Astrocyte of the cerebellum (primary cell): ENCODE results near the gene LHFPL2.

Experiments
- DNase-seq: peaks from one replicate; pipeline ENCODE4 v3.0.0-alpha.2; 2011; ENCODE audit warnings: low read depth
- H3K4me3 ChIP-seq: 2 replicates; pipeline ENCODE4 v1.5.1; 2011; ENCODE audit warnings: mild to moderate bottlenecking, low read depth, low read length, moderate library complexity
- in situ Hi-C: cut with HindIII; loops from 2 replicates; pipeline ENCODE4 v1.10.0; 2017; ENCODE audit warnings: low sequenced_read_pairs
- TF ChIP-seq, protein P1 (sequence below): IDR thresholded peaks from 2 replicates; pipeline ENCODE4 v1.5.1; 2012; ENCODE audit warnings: low read length, low read depth, moderate library complexity, mild to moderate bottlenecking; ENCODE audit errors: missing control alignments

Gene LHFPL2

DNA sequence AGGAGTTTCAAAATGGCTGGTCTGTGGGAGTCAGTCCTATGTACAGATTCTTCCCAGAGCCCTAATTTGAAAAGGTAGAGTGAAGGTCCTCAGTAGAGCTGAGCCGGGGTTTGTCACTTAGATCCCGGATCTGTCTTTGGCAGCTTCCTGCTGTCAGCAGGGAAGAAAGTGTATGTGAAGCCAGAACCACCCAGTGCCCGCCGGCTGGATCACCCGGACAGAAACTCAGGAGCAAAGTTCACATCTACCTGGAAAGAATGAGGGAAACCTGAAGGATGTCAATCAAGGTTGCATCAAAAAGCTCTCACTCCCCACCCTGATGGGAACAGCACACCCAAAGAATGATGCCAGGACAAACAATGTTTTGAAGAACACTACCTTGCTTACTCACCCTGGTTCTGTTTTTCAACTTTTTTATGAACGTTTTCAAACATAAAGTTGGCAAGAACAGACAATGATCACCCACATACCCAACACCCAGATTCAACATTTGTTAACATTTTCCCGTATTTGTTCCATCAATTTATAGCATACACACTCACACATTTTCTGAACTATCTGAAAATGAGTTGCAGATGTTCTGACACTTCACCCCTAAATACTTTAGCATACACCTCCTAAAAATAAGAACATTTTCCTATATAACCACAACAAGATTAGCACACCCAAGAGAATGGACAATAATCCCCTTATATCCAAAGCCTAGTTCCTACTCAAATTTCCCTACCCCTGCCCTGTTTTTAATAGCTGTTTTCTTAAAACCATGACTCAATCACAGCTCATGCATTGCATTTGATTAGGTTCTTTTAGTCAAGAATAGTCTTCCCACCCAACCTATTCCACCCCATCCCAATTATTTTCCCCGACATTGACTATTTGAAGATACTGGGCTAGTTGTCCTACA is 133.9 kb downstream of the LHFPL2 start:
- TF ChIP-seq, protein P1, sequence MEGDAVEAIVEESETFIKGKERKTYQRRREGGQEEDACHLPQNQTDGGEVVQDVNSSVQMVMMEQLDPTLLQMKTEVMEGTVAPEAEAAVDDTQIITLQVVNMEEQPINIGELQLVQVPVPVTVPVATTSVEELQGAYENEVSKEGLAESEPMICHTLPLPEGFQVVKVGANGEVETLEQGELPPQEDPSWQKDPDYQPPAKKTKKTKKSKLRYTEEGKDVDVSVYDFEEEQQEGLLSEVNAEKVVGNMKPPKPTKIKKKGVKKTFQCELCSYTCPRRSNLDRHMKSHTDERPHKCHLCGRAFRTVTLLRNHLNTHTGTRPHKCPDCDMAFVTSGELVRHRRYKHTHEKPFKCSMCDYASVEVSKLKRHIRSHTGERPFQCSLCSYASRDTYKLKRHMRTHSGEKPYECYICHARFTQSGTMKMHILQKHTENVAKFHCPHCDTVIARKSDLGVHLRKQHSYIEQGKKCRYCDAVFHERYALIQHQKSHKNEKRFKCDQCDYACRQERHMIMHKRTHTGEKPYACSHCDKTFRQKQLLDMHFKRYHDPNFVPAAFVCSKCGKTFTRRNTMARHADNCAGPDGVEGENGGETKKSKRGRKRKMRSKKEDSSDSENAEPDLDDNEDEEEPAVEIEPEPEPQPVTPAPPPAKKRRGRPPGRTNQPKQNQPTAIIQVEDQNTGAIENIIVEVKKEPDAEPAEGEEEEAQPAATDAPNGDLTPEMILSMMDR, result no peak
- no peak for DNase-seq
- in situ Hi-C loops, result no loop called here
- H3K4me3 ChIP-seq, result no peak overlapping the region

DNA sequence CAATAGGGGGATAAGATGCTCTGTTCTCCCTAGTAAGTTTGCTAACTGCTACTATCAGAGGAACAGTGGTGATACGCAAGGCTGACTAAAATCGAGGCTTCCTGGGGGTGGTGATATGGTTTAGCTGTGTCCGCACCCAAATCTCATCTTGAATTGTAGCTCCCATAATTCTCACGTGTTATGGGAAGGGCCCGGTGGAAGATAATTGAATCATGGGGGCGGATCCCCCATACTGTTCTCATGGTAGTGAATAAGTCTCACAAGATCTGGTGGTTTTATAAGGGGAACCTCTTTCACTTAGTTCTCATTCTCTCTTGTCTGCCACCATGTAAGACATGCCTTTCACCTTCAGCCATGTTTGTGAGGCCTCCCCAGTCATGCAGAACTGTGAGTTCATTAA is 135.1 kb downstream of the LHFPL2 start:
- no peak overlapping the region for H3K4me3 ChIP-seq
- no peak for DNase-seq
- in situ Hi-C loops, result no loop called here
- TF ChIP-seq, protein P1, result no peak

DNA sequence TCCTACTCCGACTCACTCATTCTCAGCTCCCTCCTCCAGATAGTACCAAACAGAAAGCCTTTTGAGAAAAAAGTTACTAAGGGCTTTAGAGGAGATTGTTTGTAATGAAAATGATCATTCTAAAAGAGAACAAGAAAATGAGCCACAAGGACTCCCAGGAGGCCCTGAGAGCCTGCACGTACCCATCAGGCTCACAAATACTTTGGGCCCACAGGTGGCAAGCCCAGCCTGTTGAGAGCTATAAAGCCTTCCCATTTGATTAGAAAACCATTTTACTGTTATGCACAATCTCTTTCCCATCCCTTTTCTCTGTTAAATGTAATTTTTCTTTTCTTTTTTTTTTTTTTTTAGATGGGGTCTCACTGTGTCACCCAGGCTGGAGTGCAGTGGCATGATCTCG is 136.1 kb downstream of the LHFPL2 start:
- TF ChIP-seq, protein P1, result no peak
- H3K4me3 ChIP-seq, result no peak overlapping the region
- no peak for DNase-seq
- in situ Hi-C loops, result no loop called here

DNA sequence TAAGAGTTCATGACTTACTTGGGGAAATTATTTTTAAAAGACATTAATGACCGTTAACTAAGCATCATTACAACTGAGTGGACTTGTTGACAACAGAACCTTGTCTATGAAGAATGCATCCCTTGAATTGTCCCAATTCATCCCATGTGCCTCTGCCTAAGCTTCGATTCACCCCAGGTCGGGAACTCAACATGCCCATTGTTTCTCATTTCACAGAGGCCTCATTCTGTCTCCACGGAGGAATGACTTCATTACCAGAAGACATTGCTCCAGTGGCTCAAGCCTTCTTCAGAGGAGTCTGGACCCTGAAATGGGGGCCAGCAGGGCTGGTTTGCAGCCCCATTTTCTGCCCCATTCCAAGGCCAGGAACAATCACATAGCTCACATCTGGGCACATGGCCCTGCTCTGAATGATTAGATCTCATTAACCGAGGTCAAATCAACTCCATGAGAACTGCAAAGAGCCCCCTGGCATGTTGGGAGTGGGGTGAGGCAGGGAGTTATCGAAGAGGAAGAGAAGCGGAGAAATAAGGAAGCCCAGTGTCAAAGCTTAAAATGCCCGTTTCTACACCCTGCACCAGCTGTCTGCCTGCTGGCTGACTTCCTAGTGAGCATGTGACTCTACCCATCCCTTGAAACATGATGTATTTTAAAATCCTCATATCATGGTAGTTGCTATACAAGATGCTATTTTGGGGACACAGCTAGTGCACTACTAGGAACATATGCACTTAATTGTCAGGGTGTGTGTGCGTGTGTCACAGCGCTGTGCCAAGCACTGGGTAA is 137.3 kb downstream of the LHFPL2 start:
- no peak for DNase-seq
- H3K4me3 ChIP-seq, result no peak overlapping the region
- TF ChIP-seq, protein P1, result no peak
- in situ Hi-C loops, result no loop called here

DNA sequence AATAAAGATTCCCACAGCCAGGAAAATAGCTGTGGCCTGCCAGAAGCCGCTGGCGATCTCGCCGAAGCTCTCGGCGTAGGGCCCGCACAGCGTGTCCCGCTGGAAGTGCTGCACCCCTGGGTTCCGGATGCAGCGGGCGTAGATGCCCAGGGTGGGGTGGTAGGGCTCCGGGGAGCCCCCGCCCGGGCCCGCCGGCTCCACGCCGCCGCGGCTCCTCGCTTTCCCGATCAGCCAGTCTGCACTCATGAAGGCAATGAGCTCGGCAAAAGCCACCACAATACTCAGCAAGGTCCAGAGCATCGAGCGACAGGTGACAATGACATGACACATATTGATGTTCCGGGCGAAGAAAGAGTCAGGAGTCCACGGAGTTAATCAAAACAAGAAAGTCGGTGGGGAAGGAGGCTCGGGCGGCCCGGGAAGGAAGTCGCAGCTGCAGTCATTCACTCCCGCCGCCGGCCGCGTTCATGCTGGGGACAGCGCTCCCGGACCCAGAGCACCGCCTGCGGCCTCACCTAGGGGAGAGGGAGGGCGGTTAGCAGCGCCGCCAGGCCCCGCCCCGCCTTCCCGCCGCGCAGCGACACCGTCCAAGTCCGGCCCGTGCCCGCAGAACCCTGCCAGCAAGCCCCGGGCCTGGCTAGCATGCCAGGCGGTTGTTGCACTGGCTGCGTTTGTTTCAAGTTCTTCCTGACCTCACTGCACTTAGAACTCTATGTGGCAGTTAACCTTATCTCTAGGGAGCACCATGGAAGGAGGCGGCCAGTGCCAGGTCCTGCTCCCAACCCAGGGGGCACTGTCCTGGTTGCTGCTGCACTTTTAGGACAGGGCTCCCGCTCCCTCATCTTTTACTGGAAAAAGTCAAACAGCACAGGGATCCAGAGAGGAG is 138.4 kb downstream of the LHFPL2 start:
- TF ChIP-seq, protein P1, result no peak
- no peak for DNase-seq
- H3K4me3 ChIP-seq, result peak overlapping the region; percentile 16
- in situ Hi-C loops, result no loop called here
